Fibroblast of pulmonary artery (primary cell): ENCODE data around the gene LGALS9.

Experiments
- DNase-seq: peaks from one replicate; pipeline ENCODE4 v3.0.0-alpha.2; 2010; ENCODE audit warnings: low read depth
- H3K4me3 ChIP-seq: replicated peaks from 2 replicates; pipeline ENCODE4 v1.5.1; 2011; ENCODE audit warnings: low read depth, mild to moderate bottlenecking, control low read depth, low read length, moderate library complexity
- CTCF ChIP-seq: IDR thresholded peaks from 2 replicates; pipeline ENCODE4 v1.5.1; 2011; ENCODE audit warnings: mild to moderate bottlenecking, control low read depth, low read length, inconsistent platforms; ENCODE audit errors: missing control alignments

LGALS9 gene

GRCh38 chr17:27603421-27603770, 27.6 kb upstream of the LGALS9 start:
- TF ChIP-seq CTCF: no peak
- H3K4me3 ChIP-seq: no peak overlapping the region
- DNase-seq: no peak

DNA sequence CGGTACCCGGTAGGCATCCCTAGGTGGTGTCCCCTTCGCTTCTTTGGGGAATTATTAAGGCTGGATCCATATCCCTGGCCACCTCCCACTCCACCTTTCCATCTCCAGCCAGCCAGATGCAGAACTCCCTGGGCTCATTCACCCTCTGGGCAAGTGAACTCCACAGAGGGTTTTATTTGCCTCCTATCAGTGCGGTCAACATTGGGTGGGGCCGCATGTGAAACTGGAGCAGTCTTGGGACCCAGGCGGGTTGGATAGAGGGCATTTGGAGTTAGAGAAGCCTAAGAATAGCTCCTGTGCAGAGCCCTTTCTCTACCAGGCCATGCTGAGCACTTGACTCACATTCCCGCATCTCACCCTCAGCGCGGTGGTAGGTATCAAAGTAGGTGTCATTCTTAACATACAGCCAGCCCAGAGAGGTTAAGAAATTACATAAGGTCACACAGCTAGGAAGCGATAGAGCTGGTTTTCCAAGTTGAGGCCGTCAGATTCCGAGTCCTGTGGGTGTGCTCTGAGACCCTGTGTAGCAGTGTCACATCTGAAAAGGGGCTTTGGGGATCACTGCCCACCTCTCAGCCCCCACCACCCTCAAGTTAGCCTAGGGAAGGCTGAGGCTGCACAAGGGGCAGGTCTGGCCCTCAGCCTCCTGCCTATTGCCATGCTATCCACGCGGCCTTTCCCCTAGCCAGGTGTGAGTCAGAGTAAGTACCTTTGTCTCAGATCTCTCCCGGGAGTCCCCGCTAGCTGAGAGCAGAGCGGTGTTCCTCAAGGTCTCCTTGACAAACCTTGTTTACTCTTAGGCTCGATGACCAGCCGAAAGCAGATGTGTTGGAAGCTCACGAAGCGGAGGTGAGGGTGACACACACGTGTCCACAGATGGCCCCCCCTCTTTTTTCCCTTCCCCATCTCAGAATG, 26.9 kb upstream of the LGALS9 start:
- H3K4me3 ChIP-seq: no peak overlapping the region
- DNase-seq: no peak
- TF ChIP-seq CTCF: no peak

DNA sequence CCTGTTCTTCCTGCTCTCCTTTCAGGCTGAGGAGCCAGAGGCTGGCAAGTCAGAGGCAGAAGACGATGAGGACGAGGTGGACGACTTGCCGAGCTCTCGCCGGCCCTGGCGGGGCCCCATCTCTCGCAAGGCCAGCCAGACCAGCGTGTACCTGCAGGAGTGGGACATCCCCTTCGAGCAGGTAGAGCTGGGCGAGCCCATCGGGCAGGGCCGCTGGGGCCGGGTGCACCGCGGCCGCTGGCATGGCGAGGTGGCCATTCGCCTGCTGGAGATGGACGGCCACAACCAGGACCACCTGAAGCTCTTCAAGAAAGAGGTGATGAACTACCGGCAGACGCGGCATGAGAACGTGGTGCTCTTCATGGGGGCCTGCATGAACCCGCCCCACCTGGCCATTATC, 25.6 kb upstream of the LGALS9 start:
- H3K4me3 ChIP-seq: no peak overlapping the region
- no peak for TF ChIP-seq CTCF
- no peak for DNase-seq

DNA sequence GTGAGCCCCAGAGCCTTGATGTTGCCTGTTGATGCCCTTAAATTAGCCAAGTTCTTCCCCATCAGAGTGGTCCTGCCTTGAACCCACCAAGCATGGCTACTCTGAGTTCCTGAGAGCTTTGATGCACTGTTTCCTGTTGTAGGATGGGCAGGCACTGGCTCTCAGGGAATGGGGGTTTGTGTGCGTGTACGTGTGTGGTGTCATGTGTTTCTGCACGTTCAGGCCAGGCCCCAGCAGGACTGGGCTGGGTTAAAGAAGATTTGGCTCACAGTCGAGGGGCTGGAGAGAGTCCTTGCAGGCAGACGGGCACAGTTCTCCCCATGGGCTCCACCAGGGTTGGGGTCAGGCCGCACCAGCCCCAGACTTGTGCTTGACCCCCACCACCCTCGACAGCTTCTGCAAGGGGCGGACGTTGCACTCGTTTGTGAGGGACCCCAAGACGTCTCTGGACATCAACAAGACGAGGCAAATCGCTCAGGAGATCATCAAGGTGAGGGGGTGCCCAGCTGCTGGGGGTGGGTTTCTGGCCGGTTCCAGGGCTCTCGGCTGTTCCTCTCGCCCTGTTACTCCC, 23.4 kb upstream of the LGALS9 start:
- no peak for DNase-seq
- TF ChIP-seq CTCF: no peak
- no peak overlapping the region for H3K4me3 ChIP-seq

DNA sequence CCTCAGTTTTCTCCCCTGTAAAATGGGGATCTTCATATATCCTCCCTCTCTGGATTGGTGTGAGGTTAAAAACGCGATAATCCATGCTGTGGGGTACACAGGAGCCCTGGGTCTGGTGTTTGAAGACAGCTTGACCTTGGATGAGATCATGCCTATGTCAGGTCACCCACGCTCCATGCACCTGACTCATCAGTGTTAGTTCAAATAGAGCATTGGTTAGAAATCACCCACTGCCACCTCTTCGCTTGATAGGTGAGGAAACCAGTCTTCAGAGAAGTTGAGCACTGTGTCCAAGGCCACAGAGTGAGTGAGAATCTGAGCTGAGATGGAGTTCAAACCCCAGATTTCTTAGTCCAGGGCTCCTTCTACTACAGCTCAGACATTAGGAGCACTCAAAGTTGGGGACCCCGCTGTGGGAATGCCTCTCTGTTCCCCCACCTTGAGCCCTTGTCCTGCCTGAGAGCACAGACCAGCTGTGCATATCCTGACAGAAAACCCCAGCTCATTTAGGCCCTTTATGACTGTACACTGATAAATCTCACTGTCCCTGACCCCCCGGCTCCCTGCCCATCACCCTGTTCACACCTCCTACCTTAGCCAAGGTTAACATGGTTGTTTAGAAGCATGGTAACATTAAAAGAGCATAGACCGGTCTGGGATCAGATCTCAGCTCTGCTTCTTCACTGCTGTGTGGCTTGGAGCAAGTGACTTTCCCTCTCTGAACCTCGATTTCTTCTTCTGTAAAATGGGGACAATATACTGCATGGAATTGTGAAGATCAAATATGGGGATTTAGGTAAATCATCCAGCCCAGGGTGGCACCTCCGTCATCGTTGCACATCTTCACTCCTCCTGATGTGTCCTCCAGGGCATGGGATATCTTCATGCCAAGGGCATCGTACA, 22.4 kb upstream of the LGALS9 start:
- DNase-seq: no peak
- no peak overlapping the region for H3K4me3 ChIP-seq
- TF ChIP-seq CTCF: no peak

DNA sequence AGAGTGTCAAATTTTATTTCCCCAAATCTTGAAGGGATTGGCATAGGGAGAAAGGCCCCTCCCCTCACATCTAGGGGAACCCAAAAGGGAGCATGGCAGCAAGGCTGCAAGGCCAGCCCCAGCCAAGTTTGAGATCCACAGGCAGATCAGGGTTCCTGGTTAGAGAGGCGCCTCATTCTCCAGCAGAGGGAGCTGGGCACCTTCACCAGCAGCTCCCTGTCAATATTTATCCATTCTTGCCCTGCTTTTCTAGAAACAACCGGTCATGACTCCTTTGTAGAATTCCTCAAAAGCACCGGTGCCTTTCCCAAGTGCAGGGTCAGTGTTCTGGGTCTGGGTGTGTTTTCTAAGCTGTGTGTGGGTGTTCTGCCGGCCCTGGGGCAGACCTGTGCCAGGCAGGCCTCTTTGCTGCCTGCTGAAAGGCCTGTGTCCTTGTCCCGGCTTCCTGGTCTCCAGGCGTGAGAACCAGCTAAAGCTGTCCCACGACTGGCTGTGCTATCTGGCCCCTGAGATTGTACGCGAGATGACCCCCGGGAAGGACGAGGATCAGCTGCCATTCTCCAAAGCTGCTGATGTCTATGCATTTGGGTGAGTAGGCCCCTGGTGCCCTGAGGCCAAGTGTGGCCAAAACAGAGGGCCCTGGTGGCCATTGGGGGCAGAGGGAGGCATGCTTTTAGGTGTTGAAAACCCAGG, 21.2 kb upstream of the LGALS9 start:
- peak; percentile 57 for TF ChIP-seq CTCF
- peak; percentile 51 for DNase-seq

More for the DNA sequence above, 21.2 kb upstream of the LGALS9 start:
- no peak overlapping the region for H3K4me3 ChIP-seq
